GM23338 (cell line): ENCODE measurements around the gene NRF1. TPM values are rescaled to one million over a fixed set of nuclear protein-coding genes. Genes with fewer than 3 reads are reported as not detected.

Experiments used
- EZH2 ChIP-seq: fragments of 200-600 bp; sonication (generic); IDR thresholded peaks from one replicate; pipeline ENCODE4 v1.8.0; 2017; ENCODE audit warnings: antibody characterized with exemption, mild to moderate bottlenecking, low read depth; ENCODE audit not compliant: unreplicated experiment
- EZH2phosphoT487 ChIP-seq: fragments of 200-600 bp; sonication (generic); IDR thresholded peaks from one replicate; pipeline ENCODE4 v1.8.1; 2018; ENCODE audit warnings: antibody characterized with exemption; ENCODE audit not compliant: unreplicated experiment
- POLR2AphosphoS5 ChIP-seq: IDR thresholded peaks from 2 replicates; pipeline ENCODE4 v1.6.1; 2016; ENCODE audit warnings: antibody characterized with exemption, low read depth
- STAT1 ChIP-seq: IDR thresholded peaks from one replicate; pipeline ENCODE4 v1.6.1; 2016; ENCODE audit warnings: antibody characterized with exemption; ENCODE audit not compliant: unreplicated experiment
- polyA plus RNA-seq: library from polyadenylated mRNA; unstranded; fragments of >200 nt; fragmentation: Nextera tagmentation; extraction: Ambion mirVana; gene quantifications from 2 replicates; pipeline ENCODE4 v1.2.1, GENCODE V29; 2016
- total RNA-seq: library from RNA; depleted of rRNA; stranded (reverse); fragments of >200 nt; shearing (Covaris generic); gene quantifications from 2 replicates; pipeline ENCODE4 v1.2.3, GENCODE V29; 2014
- TF ChIP-seq, protein P1 (sequence below): fragments of 250-450 bp; sonication (Bioruptor Pico); IDR thresholded peaks from 2 replicates; pipeline ENCODE4 v1.5.0; 2020; ENCODE audit warnings: mild to moderate bottlenecking, moderate library complexity
- TF ChIP-seq, protein P2 (sequence below): IDR thresholded peaks from one replicate; pipeline ENCODE4 v1.6.1; 2018; ENCODE audit warnings: antibody characterized with exemption; ENCODE audit not compliant: unreplicated experiment

Gene NRF1
- total and polyA plus RNA-seq, 2 experiments from 2014 or later: 5.3 to 24.6 TPM

DNA sequence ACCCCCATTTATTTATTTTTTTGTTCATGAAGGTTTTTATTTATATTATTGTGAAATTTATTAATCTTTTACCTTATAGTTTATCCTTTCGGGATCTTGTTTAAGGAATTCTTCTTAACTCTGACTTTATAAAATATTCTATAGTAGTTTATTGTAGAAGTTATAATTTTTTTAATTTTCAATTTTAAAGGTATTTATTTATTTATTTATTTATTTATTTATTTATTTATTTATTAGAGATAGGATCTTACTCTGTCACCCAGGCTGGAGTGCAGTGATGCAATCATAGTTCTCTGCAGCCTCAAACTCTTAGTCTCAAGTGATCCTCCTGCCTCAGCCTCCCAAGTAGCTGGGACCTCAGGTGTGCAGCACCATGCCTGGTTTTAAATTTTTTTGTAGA is 56.0 kb downstream of the NRF1 start (continued):
- TF ChIP-seq, protein P1, sequence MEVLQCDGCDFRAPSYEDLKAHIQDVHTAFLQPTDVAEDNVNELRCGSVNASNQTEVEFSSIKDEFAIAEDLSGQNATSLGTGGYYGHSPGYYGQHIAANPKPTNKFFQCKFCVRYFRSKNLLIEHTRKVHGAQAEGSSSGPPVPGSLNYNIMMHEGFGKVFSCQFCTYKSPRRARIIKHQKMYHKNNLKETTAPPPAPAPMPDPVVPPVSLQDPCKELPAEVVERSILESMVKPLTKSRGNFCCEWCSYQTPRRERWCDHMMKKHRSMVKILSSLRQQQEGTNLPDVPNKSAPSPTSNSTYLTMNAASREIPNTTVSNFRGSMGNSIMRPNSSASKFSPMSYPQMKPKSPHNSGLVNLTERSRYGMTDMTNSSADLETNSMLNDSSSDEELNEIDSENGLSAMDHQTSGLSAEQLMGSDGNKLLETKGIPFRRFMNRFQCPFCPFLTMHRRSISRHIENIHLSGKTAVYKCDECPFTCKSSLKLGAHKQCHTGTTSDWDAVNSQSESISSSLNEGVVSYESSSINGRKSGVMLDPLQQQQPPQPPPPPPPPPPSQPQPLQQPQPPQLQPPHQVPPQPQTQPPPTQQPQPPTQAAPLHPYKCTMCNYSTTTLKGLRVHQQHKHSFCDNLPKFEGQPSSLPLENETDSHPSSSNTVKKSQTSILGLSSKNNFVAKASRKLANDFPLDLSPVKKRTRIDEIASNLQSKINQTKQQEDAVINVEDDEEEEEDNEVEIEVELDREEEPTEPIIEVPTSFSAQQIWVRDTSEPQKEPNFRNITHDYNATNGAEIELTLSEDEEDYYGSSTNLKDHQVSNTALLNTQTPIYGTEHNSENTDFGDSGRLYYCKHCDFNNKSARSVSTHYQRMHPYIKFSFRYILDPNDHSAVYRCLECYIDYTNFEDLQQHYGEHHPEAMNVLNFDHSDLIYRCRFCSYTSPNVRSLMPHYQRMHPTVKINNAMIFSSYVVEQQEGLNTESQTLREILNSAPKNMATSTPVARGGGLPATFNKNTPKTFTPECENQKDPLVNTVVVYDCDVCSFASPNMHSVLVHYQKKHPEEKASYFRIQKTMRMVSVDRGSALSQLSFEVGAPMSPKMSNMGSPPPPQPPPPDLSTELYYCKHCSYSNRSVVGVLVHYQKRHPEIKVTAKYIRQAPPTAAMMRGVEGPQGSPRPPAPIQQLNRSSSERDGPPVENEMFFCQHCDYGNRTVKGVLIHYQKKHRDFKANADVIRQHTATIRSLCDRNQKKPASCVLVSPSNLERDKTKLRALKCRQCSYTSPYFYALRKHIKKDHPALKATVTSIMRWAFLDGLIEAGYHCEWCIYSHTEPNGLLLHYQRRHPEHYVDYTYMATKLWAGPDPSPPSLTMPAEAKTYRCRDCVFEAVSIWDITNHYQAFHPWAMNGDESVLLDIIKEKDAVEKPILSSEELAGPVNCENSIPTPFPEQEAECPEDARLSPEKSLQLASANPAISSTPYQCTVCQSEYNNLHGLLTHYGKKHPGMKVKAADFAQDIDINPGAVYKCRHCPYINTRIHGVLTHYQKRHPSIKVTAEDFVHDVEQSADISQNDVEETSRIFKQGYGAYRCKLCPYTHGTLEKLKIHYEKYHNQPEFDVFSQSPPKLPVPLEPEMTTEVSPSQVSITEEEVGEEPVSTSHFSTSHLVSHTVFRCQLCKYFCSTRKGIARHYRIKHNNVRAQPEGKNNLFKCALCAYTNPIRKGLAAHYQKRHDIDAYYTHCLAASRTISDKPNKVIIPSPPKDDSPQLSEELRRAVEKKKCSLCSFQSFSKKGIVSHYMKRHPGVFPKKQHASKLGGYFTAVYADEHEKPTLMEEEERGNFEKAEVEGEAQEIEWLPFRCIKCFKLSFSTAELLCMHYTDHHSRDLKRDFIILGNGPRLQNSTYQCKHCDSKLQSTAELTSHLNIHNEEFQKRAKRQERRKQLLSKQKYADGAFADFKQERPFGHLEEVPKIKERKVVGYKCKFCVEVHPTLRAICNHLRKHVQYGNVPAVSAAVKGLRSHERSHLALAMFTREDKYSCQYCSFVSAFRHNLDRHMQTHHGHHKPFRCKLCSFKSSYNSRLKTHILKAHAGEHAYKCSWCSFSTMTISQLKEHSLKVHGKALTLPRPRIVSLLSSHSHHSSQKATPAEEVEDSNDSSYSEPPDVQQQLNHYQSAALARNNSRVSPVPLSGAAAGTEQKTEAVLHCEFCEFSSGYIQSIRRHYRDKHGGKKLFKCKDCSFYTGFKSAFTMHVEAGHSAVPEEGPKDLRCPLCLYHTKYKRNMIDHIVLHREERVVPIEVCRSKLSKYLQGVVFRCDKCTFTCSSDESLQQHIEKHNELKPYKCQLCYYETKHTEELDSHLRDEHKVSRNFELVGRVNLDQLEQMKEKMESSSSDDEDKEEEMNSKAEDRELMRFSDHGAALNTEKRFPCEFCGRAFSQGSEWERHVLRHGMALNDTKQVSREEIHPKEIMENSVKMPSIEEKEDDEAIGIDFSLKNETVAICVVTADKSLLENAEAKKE (CRISPR knock-in tag): no peak
- TF ChIP-seq EZH2phosphoT487 (no peak), POLR2AphosphoS5 (no peak), EZH2 (no peak), STAT1 (no peak)
- TF ChIP-seq, protein P2, sequence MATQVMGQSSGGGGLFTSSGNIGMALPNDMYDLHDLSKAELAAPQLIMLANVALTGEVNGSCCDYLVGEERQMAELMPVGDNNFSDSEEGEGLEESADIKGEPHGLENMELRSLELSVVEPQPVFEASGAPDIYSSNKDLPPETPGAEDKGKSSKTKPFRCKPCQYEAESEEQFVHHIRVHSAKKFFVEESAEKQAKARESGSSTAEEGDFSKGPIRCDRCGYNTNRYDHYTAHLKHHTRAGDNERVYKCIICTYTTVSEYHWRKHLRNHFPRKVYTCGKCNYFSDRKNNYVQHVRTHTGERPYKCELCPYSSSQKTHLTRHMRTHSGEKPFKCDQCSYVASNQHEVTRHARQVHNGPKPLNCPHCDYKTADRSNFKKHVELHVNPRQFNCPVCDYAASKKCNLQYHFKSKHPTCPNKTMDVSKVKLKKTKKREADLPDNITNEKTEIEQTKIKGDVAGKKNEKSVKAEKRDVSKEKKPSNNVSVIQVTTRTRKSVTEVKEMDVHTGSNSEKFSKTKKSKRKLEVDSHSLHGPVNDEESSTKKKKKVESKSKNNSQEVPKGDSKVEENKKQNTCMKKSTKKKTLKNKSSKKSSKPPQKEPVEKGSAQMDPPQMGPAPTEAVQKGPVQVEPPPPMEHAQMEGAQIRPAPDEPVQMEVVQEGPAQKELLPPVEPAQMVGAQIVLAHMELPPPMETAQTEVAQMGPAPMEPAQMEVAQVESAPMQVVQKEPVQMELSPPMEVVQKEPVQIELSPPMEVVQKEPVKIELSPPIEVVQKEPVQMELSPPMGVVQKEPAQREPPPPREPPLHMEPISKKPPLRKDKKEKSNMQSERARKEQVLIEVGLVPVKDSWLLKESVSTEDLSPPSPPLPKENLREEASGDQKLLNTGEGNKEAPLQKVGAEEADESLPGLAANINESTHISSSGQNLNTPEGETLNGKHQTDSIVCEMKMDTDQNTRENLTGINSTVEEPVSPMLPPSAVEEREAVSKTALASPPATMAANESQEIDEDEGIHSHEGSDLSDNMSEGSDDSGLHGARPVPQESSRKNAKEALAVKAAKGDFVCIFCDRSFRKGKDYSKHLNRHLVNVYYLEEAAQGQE: no peak
